AG09319 (cell line): Measurements from ENCODE around the gene WDR45.

Experiments used
- DNase-seq: peaks from one replicate; pipeline ENCODE4 v3.0.0-alpha.2; 2010; ENCODE audit warnings: low read depth; ENCODE audit errors: extremely low read depth
- CTCF ChIP-seq: IDR thresholded peaks from 2 replicates; pipeline ENCODE4 v1.5.1; 2011; ENCODE audit warnings: low read depth, mild to moderate bottlenecking, inconsistent platforms, low read length, moderate library complexity

The WDR45 gene

GRCh38 chrX:49075347-49075746 lies 4.3 kb downstream of the WDR45 start:
- TF ChIP-seq CTCF, result no peak
- no peak for DNase-seq

- TF ChIP-seq CTCF, result no peak
- peak; percentile 72 for DNase-seq
Measured at GRCh38 chrX:49073601-49074575, 5.8 kb downstream of the WDR45 start, which contains the start of gene PRAF2. TSS of gene PRAF2 (minus strand) at chrX:49074002. CDS start at chrX:49073987, 15 bp downstream.

- DNase-seq, result no peak
- no peak for TF ChIP-seq CTCF
Measured at GRCh38 chrX:49072712-49073095, 7.0 kb downstream of the WDR45 start.

- DNase-seq, result peak; percentile 37
- TF ChIP-seq CTCF, result no peak
Measured at GRCh38 chrX:49071877-49072711, 7.6 kb downstream of the WDR45 start.

- no peak for DNase-seq
- TF ChIP-seq CTCF, result no peak
Measured at GRCh38 chrX:49070988-49071387, 8.7 kb downstream of the WDR45 start.

- DNase-seq, result no peak
- no peak for TF ChIP-seq CTCF
Measured at GRCh38 chrX:49069038-49069437, 10.6 kb downstream of the WDR45 start.
